B cell (primary cell): ENCODE data around the gene GRHL3. TPM values are rescaled to one million over a fixed set of nuclear protein-coding genes. Genes with fewer than 3 reads are reported as not detected.

ENCODE experiments used
- ATAC-seq: fragments of 200-7000 bp; cut with Tn5 transposase; one replicate; pipeline ENCODE4 v1.10.0; 2021; ENCODE audit warnings: low read depth, mild to moderate bottlenecking, moderate number of reproducible peaks, moderate library complexity
- CTCF ChIA-PET: fragments of 350-600 bp; sonication (Branson Sonifier 250); formaldehyde crosslinking; loops from one replicate; lab custom pipeline; 2021; ENCODE audit warnings: antibody characterized with exemption, inconsistent platforms; lab: Charles Lee
- POLR2A ChIA-PET: fragments of 350-600 bp; sonication (Branson Sonifier 250); formaldehyde crosslinking; loops from one replicate; lab custom pipeline; 2021; ENCODE audit warnings: antibody characterized with exemption; lab: Charles Lee
- DNase-seq: peaks from one replicate; pipeline ENCODE4 v3.0.0; 2013
- H2AFZ ChIP-seq: 2 replicates; pipeline ENCODE4 v1.6.1; 2012; ENCODE audit warnings: mild to moderate bottlenecking, low read depth, low read length; ENCODE audit not compliant: insufficient read depth, poor library complexity, severe bottlenecking
- H3K27ac ChIP-seq, 2 donors: 1 replicate in 1 of 2; 2 replicates in 1 of 2; pipeline ENCODE4 v1.5.1; 2012 to 2013; ENCODE audit warnings: low read length in 2 of 2, mild to moderate bottlenecking in 2 of 2, moderate library complexity in 1 of 2
- H3K27me3 ChIP-seq, 4 experiments: fragments of 200-600 bp in 1 of 4; sonication (generic) in 1 of 4; replicated peaks in 1 of 4; 1 replicate in 2 of 4; 2 replicates in 2 of 4; pipeline versions ENCODE4 v1.6.1 to v1.7.0; 2013 to 2016; ENCODE audit warnings: low read length in 3 of 4, mild to moderate bottlenecking in 2 of 4, mixed read lengths in 1 of 4, moderate library complexity in 1 of 4; ENCODE audit not compliant: insufficient read depth in 4 of 4, control insufficient read depth in 3 of 4; ENCODE audit errors: control extremely low read depth in 1 of 4
- H3K36me3 ChIP-seq, 2 experiments: replicated peaks in 1 of 2; 1 replicate in 1 of 2; 2 replicates in 1 of 2; pipeline versions ENCODE4 v1.6.1 to v1.7.1; 2013; ENCODE audit warnings: low read length in 1 of 2; ENCODE audit not compliant: insufficient read depth in 2 of 2, control insufficient read depth in 1 of 2; ENCODE audit errors: control extremely low read depth in 1 of 2, extremely low read depth in 1 of 2
- H3K4me1 ChIP-seq, 2 donors: fragments of 200-600 bp in 1 of 2; sonication (generic) in 1 of 2; 1 replicate in 1 of 2; 2 replicates in 1 of 2; pipeline versions ENCODE4 v1.5.1 to v1.6.1; 2013 to 2017; ENCODE audit warnings: low read length in 2 of 2; ENCODE audit not compliant: control insufficient read depth in 2 of 2, insufficient read depth in 2 of 2
- H3K4me2 ChIP-seq: replicated peaks from 2 replicates; pipeline ENCODE3; 2012; ENCODE audit warnings: mild to moderate bottlenecking, low read depth, low read length; ENCODE audit not compliant: poor library complexity, severe bottlenecking
- H3K4me3 ChIP-seq, 5 experiments: fragments of 200-600 bp in 1 of 5; sonication (generic) in 1 of 5; 1 replicate in 3 of 5; 2 replicates in 2 of 5; pipeline versions ENCODE4 v1.5.1 to v1.7.0; 2011 to 2016; ENCODE audit warnings: low read length in 4 of 5, mild to moderate bottlenecking in 4 of 5, low read depth in 2 of 5, control low read depth in 1 of 5, moderate library complexity in 1 of 5; ENCODE audit not compliant: insufficient read depth in 1 of 5; ENCODE audit errors: control extremely low read depth in 1 of 5, extremely low read depth in 1 of 5
- H3K79me2 ChIP-seq: fragments of 200-600 bp; sonication (generic); one replicate; pipeline ENCODE4 v1.6.0; 2016; ENCODE audit warnings: low read length; ENCODE audit not compliant: control insufficient read depth, insufficient read depth
- H3K9ac ChIP-seq: fragments of 200-600 bp; sonication (generic); 2 replicates; pipeline ENCODE4 v1.6.1; 2017; ENCODE audit warnings: mild to moderate bottlenecking, low read length, moderate library complexity
- H3K9me3 ChIP-seq, 3 donors: one replicate each; pipeline versions ENCODE4 v1.6.1 to v1.7.1; 2013; ENCODE audit warnings: low read length in 2 of 3; ENCODE audit not compliant: control insufficient read depth in 2 of 3, insufficient read depth in 1 of 3; ENCODE audit errors: control extremely low read depth in 1 of 3
- H4K20me1 ChIP-seq: 2 replicates; pipeline ENCODE4 v1.6.0; 2012; ENCODE audit warnings: mild to moderate bottlenecking, low read length; ENCODE audit not compliant: insufficient read depth, control insufficient read depth, poor library complexity, severe bottlenecking
- H3K27ac Mint-ChIP-seq: one replicate; pipeline ENCODE4 v1.8.0; 2021; ENCODE audit warnings: mixed read lengths
- H3K27me3 Mint-ChIP-seq: one replicate; pipeline ENCODE4 v1.8.0; 2021; ENCODE audit warnings: mixed read lengths
- H3K4me1 Mint-ChIP-seq: one replicate; pipeline ENCODE4 v1.8.0; 2021; ENCODE audit warnings: mixed read lengths
- H3K4me3 Mint-ChIP-seq: one replicate; pipeline ENCODE4 v1.8.0; 2021; ENCODE audit warnings: mixed read lengths
- H3K9me3 Mint-ChIP-seq: one replicate; pipeline ENCODE4 v1.8.0; 2022; ENCODE audit warnings: mixed read lengths; ENCODE audit not compliant: insufficient read depth
- EZH2 ChIP-seq: IDR thresholded peaks from 2 replicates; pipeline ENCODE4 v1.6.1; 2012; ENCODE audit warnings: borderline replicate concordance, low read depth, mild to moderate bottlenecking, moderate library complexity, low read length; ENCODE audit not compliant: insufficient read depth, poor library complexity, severe bottlenecking
- WGBS: methylation state at CpG from one replicate; pipeline ENCODE4 v1.1.5; 2013; ENCODE audit warnings: missing lambda C conversion rate; ENCODE audit not compliant: insufficient coverage; 5-methylcytosine and 5-hydroxymethylcytosine counted together
- intact Hi-C: fragments of 100-400 bp; cut with micrococcal nuclease; formaldehyde crosslinking; loops from one replicate; pipeline ENCODE4 v1.10.0; 2022
- polyA plus RNA-seq: library from polyadenylated mRNA; depleted of rRNA; stranded (reverse); fragments of >200 nt; gene quantifications from 2 replicates; pipeline ENCODE4 v1.2.3, GENCODE V29; 2012
- total RNA-seq, 2 donors: library from RNA; stranded (reverse); fragments of 120-200 nt in 1 of 2; gene quantifications; 1 replicate in 1 of 2; 2 replicates in 1 of 2; pipeline versions ENCODE4 v1.2.3 to v1.2.4, GENCODE V29; 2013 to 2022
- TF ChIP-seq, protein P1 (sequence below): fragments of 200-600 bp; IDR thresholded peaks from one replicate; pipeline ENCODE4 v1.8.0; 2022; ENCODE audit warnings: antibody characterized with exemption, mild to moderate bottlenecking

GRHL3 gene
- total and polyA plus RNA-seq, 2 donors (not counting 1 experiment from before 2014, with no cell fraction given) = not detected

- H3K4me2 ChIP-seq = no peak overlapping the region
- H3K36me3 ChIP-seq = no peaks in the 10 kb centered on the region
- H3K27me3 ChIP-seq = peaks cover 0 to 12% (median 0%) of the 10 kb centered on the region in 4 experiments
- no peak overlapping the region for H3K4me3 ChIP-seq
- no peaks in the 10 kb centered on the region for H3K9me3 Mint-ChIP-seq
- no peaks in the 10 kb centered on the region for H4K20me1 ChIP-seq
- DNase-seq (no peak), ATAC-seq (no peak)
- no peak overlapping the region for H3K27ac Mint-ChIP-seq
- ChIA-PET POLR2A (no interaction called here), CTCF (interaction anchor here (0.8 to 1.4 kb wide), 2 partner anchors 51 to 348 kb away, joined by 3 to 5 read pairs; no protein-coding TSS in a partner anchor)
- no peaks in the 10 kb centered on the region for H3K4me1 Mint-ChIP-seq
- no peak overlapping the region for H3K4me3 Mint-ChIP-seq
- H3K9me3 ChIP-seq = peaks cover 0 to 8% (median 0%) of the 10 kb centered on the region in 3 donors
- H2AFZ ChIP-seq = no peak overlapping the region
- intact Hi-C loops = no loop called here
- H3K27me3 Mint-ChIP-seq = peaks cover 13% of the 10 kb centered on the region
- no peaks in the 10 kb centered on the region for H3K79me2 ChIP-seq
- no peak overlapping the region for H3K9ac ChIP-seq
- TF ChIP-seq, protein P1, sequence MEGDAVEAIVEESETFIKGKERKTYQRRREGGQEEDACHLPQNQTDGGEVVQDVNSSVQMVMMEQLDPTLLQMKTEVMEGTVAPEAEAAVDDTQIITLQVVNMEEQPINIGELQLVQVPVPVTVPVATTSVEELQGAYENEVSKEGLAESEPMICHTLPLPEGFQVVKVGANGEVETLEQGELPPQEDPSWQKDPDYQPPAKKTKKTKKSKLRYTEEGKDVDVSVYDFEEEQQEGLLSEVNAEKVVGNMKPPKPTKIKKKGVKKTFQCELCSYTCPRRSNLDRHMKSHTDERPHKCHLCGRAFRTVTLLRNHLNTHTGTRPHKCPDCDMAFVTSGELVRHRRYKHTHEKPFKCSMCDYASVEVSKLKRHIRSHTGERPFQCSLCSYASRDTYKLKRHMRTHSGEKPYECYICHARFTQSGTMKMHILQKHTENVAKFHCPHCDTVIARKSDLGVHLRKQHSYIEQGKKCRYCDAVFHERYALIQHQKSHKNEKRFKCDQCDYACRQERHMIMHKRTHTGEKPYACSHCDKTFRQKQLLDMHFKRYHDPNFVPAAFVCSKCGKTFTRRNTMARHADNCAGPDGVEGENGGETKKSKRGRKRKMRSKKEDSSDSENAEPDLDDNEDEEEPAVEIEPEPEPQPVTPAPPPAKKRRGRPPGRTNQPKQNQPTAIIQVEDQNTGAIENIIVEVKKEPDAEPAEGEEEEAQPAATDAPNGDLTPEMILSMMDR = no peak
- TF ChIP-seq EZH2 = no peak
- H3K4me1 ChIP-seq = no peaks in the 10 kb centered on the region
- 94% methylated on average over 7 of the region's 8 CpGs for whole genome bisulfite sequencing
- no peak overlapping the region for H3K27ac ChIP-seq
Observed at GRCh38 chr1:24339996-24340395, 20.8 kb downstream of the GRHL3 start.

GRCh38 chr1:24340770-24341169 lies 21.6 kb downstream of the GRHL3 start:
- H3K4me2 ChIP-seq = no peak overlapping the region
- no peak overlapping the region for H3K4me3 ChIP-seq
- H3K9ac ChIP-seq = no peak overlapping the region
- DNase-seq (no peak), ATAC-seq (no peak)
- H3K9me3 ChIP-seq = peaks cover 0 to 10% (median 0%) of the 10 kb centered on the region in 3 donors
- no peaks in the 10 kb centered on the region for H3K4me1 ChIP-seq
- H3K27me3 Mint-ChIP-seq = peaks cover 13% of the 10 kb centered on the region
- H4K20me1 ChIP-seq = no peaks in the 10 kb centered on the region
- H3K4me1 Mint-ChIP-seq = no peaks in the 10 kb centered on the region
- peaks cover 0 to 16% (median 0%) of the 10 kb centered on the region in 4 experiments for H3K27me3 ChIP-seq
- TF ChIP-seq, protein P1 = no peak
- TF ChIP-seq EZH2 = no peak
- CTCF ChIA-PET = interaction anchor here (0.8 to 1.4 kb wide), 2 partner anchors 50 to 347 kb away, joined by 3 to 5 read pairs; no protein-coding TSS in a partner anchor
- no peaks in the 10 kb centered on the region for H3K79me2 ChIP-seq
- intact Hi-C loops = no loop called here
- 84% methylated on average over 8 of the region's 8 CpGs for WGBS
- no peak overlapping the region for H3K27ac ChIP-seq
- no peak overlapping the region for H3K27ac Mint-ChIP-seq
- no peak overlapping the region for H3K4me3 Mint-ChIP-seq
- POLR2A ChIA-PET = no interaction called here
- H3K9me3 Mint-ChIP-seq = no peaks in the 10 kb centered on the region
- no peak overlapping the region for H2AFZ ChIP-seq
- H3K36me3 ChIP-seq = no peaks in the 10 kb centered on the region
